ENCODE measurements around the gene ZDHHC18. TPM values are rescaled to one million over a fixed set of nuclear protein-coding genes. Genes with fewer than 3 reads are reported as not detected.
A peak's percentile ranks its signal among the peaks of the same experiment; 100 is the strongest.

ZDHHC18 gene
- polyA plus RNA-seq, 3 donors: 3.1 to 46.6 (median 6.0) TPM

- Histone ChIP-seq H3K36me3 (replicated peaks in 1 of 2; ENCODE audit: control insufficient read depth in 1 of 2, insufficient read depth in 2 of 2, low read length in 2 of 2) (peaks cover 58 to 69% of the 10 kb centered on the region in 2 donors), H3K4me2 (replicated peaks; ENCODE audit: extremely low read depth, low read length, poor library complexity, severe bottlenecking) (no peak overlapping the region), H3K79me2 (ENCODE audit: insufficient read depth, low read length) (peaks cover 55% of the 10 kb centered on the region), H2AFZ (ENCODE audit: insufficient read depth, low read depth, low read length, poor library complexity, severe bottlenecking) (no peak overlapping the region), H4K20me1 (ENCODE audit: insufficient read depth, low read length) (peaks cover 64% of the 10 kb centered on the region), H3K27me3 (ENCODE audit: control insufficient read depth in 2 of 2, insufficient read depth in 2 of 2, low read length in 2 of 2) (no peaks in the 10 kb centered on the region), H3K4me3 (replicated peaks in 1 of 3; ENCODE audit: low read depth in 2 of 3, low read length in 3 of 3) (no peak overlapping the region), H3K9ac (ENCODE audit: insufficient read depth, low read length, poor library complexity, severe bottlenecking) (no peak overlapping the region), H3K27ac (ENCODE audit: low read depth in 1 of 2, low read length in 2 of 2) (peak overlapping the region in 1 of 2 donors; percentile 3), H3K4me1 (ENCODE audit: control insufficient read depth in 1 of 2, insufficient read depth in 2 of 2, low read length in 2 of 2) (peaks cover 56 to 59% of the 10 kb centered on the region in 2 donors), H3K9me3 (replicated peaks in 1 of 2; ENCODE audit: control insufficient read depth in 1 of 2, insufficient read depth in 1 of 2, low read length in 2 of 2) (no peaks in the 10 kb centered on the region)
- H3K36me3 Mint-ChIP-seq: peaks cover 61 to 68% of the 10 kb centered on the region in 2 donors
- peaks cover 65% of the 10 kb centered on the region for H3K4me1 Mint-ChIP-seq
- WGBS (ENCODE audit: insufficient coverage): no CpG with 5 or more reads among the region's 11 CpGs
- no peaks in the 10 kb centered on the region for H3K9me3 Mint-ChIP-seq
- H3K4me3 Mint-ChIP-seq: no peak overlapping the region
- TF ChIP-seq, protein P1, sequence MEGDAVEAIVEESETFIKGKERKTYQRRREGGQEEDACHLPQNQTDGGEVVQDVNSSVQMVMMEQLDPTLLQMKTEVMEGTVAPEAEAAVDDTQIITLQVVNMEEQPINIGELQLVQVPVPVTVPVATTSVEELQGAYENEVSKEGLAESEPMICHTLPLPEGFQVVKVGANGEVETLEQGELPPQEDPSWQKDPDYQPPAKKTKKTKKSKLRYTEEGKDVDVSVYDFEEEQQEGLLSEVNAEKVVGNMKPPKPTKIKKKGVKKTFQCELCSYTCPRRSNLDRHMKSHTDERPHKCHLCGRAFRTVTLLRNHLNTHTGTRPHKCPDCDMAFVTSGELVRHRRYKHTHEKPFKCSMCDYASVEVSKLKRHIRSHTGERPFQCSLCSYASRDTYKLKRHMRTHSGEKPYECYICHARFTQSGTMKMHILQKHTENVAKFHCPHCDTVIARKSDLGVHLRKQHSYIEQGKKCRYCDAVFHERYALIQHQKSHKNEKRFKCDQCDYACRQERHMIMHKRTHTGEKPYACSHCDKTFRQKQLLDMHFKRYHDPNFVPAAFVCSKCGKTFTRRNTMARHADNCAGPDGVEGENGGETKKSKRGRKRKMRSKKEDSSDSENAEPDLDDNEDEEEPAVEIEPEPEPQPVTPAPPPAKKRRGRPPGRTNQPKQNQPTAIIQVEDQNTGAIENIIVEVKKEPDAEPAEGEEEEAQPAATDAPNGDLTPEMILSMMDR (IDR thresholded peaks at IDR 0.05): no peak
- H3K27me3 Mint-ChIP-seq (ENCODE audit: low read depth in 3 of 3): no peaks in the 10 kb centered on the region
- peak overlapping the region in 2 of 7 donors; percentile 28 to 56 for H3K27ac Mint-ChIP-seq
- DNase-seq: no peak
- intact Hi-C loops (cut with micrococcal nuclease): no loop called here
Measured at GRCh38 chr1:26781206-26781825, 45.2 kb upstream of the ZDHHC18 start.

DNA sequence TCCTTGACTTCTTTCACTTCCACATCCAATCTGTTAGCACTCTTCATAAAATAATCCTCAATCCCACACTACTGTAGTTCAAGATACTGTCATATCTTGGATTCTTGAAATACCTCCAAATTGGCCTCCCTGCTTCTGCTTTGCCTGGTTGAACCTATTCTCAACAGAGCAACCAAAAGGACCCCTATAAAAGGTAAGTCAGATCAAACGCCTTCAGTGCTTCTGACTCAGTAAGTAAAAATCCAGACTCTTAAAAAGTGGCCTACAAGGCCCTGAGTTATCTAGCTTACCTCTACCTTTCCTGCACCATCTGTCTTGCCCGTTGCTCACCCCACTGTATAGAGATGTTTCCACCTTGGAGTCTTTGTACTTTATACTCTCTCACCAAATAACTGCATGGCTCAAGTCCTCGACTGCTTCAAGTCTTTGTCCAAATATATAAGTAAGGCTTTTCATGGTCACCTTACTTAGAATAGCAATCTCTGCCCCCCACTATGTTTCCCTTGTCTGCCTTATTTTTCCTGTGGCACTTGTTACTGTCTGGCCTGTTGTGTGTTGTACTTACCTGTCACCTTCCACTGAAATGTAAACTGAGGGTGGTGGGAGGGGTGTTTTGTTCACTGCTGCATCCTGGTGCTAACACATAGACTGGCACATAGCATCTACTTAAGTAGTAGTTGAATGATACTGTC is 43.8 kb upstream of the ZDHHC18 start:
- Mint-ChIP-seq H3K27me3 (ENCODE audit: low read depth in 3 of 3) (peaks cover 0 to 2% (median 0%) of the 10 kb centered on the region in 3 donors), H3K4me1 (peaks cover 75% of the 10 kb centered on the region), H3K27ac (peak overlapping the region; percentile 31 to 95 (median 74)), H3K9me3 (no peaks in the 10 kb centered on the region), H3K4me3 (no peak overlapping the region), H3K36me3 (peaks cover 51 to 54% of the 10 kb centered on the region in 2 donors)
- peak overlapping the region in 1 of 2 donors; percentile 97 for H3K27ac ChIP-seq (ENCODE audit: low read depth in 1 of 2, low read length in 2 of 2)
- H2AFZ ChIP-seq (ENCODE audit: insufficient read depth, low read depth, low read length, poor library complexity, severe bottlenecking): no peak overlapping the region
- peaks cover 45 to 55% of the 10 kb centered on the region in 2 donors for H3K36me3 ChIP-seq (replicated peaks in 1 of 2; ENCODE audit: control insufficient read depth in 1 of 2, insufficient read depth in 2 of 2, low read length in 2 of 2)
- H3K4me1 ChIP-seq (ENCODE audit: control insufficient read depth in 1 of 2, insufficient read depth in 2 of 2, low read length in 2 of 2): peaks cover 67 to 72% of the 10 kb centered on the region in 2 donors
- 100% methylated on average over 2 of the region's 3 CpGs for WGBS (ENCODE audit: insufficient coverage)
- no peaks in the 10 kb centered on the region for H3K9me3 ChIP-seq (replicated peaks in 1 of 2; ENCODE audit: control insufficient read depth in 1 of 2, insufficient read depth in 1 of 2, low read length in 2 of 2)
- no peak overlapping the region for H3K4me2 ChIP-seq (replicated peaks; ENCODE audit: extremely low read depth, low read length, poor library complexity, severe bottlenecking)
- intact Hi-C loops (cut with micrococcal nuclease): no loop called here
- H3K27me3 ChIP-seq (ENCODE audit: control insufficient read depth in 2 of 2, insufficient read depth in 2 of 2, low read length in 2 of 2): no peaks in the 10 kb centered on the region
- TF ChIP-seq, protein P1 (IDR thresholded peaks at IDR 0.05): no peak
- no peak for DNase-seq
- no peak overlapping the region for H3K4me3 ChIP-seq (replicated peaks in 1 of 3; ENCODE audit: low read depth in 2 of 3, low read length in 3 of 3)
- H4K20me1 ChIP-seq (ENCODE audit: insufficient read depth, low read length): peaks cover 54% of the 10 kb centered on the region
- no peak overlapping the region for H3K9ac ChIP-seq (ENCODE audit: insufficient read depth, low read length, poor library complexity, severe bottlenecking)
- H3K79me2 ChIP-seq (ENCODE audit: insufficient read depth, low read length): peaks cover 58% of the 10 kb centered on the region

Data from CD14-positive monocyte (primary cell).